ENCODE data around the gene SPC24. TPM values are rescaled to one million over a fixed set of nuclear protein-coding genes. Genes with fewer than 3 reads are reported as not detected.
"Not testable (repeated sequence)": the region's sequence is repeated elsewhere in the genome, so short reads cannot be mapped to it uniquely, and the experiment has no call there.

The SPC24 gene
- total and polyA plus RNA-seq, 2 donors, result 1.8 to 21.1 TPM

GRCh38 chr19:11196406-11197287, 41.1 kb upstream of the SPC24 start:
- 5% methylated on average over 47 of the region's 47 CpGs for WGBS
- H3K27ac ChIP-seq (ENCODE audit: low read depth), result peak overlapping the region; percentile 88
- H3K4me3 ChIP-seq (ENCODE audit: low read depth, low read length), result peak overlapping the region; percentile 76
- peaks cover 1% of the 10 kb centered on the region for H3K4me1 ChIP-seq (ENCODE audit: insufficient read depth)
- DNase-seq (ENCODE audit: extremely low spot score), result no peak
- peaks cover 5% of the 10 kb centered on the region for H3K36me3 ChIP-seq (ENCODE audit: insufficient read depth)

DNA sequence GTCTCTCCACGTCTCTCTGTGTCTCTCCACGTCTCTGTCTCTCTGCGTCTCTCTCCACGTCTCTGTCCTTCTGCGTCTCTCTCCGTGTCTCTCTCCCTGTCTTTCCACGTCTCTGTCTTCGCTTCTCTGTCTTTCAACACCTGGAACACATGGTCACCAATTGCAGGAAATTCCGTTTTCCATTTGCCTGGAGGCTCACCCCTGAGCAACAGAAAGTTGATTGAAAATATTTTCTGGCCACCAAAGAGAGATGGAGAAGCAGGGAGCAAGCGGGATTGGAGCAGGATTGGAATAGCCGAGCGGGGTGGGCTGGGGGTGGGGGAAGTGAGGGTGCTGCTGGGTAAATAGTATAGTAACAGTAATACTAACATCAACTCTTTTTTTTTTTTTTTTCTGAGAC, 40.1 kb upstream of the SPC24 start:
- H3K4me3 ChIP-seq (ENCODE audit: low read depth, low read length), result peak overlapping the region; percentile 46
- no peak for DNase-seq (ENCODE audit: extremely low spot score)
- WGBS, result 28% methylated on average over 12 of the region's 12 CpGs
- H3K4me1 ChIP-seq (ENCODE audit: insufficient read depth), result peaks cover 1% of the 10 kb centered on the region
- H3K36me3 ChIP-seq (ENCODE audit: insufficient read depth), result peaks cover 7% of the 10 kb centered on the region
- peak overlapping the region; percentile 80 for H3K27ac ChIP-seq (ENCODE audit: low read depth)

GRCh38 chr19:11194656-11195558, 39.3 kb upstream of the SPC24 start:
- Histone ChIP-seq H3K27ac (ENCODE audit: low read depth) (peak overlapping the region; percentile 80), H3K36me3 (ENCODE audit: insufficient read depth) (peaks cover 7% of the 10 kb centered on the region), H3K4me1 (ENCODE audit: insufficient read depth) (peaks cover 2% of the 10 kb centered on the region), H3K4me3 (ENCODE audit: low read depth, low read length) (peak overlapping the region; percentile 46)
- WGBS, result 8% methylated on average over 20 of the region's 20 CpGs
- DNase-seq (ENCODE audit: extremely low spot score), result no peak

DNA sequence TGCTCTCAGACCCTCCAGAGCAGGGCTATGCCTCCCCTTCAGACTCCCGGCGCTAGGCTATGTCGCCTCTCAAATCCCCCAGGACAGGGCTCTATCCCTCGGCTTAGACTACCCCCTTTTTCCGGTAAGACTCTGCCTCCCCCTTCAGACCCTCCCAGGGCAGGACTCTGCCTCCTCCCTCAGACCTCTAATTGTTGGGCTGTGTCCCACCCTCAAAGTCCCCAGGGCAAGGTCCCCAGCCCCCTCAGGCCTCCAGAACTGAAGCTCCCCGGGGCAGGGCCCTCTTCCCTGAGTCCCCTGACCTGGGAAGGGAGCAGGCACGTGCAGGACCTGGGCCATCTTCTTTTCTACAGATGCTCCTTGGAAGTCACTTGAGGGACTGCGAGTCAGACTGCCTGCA, 38.6 kb upstream of the SPC24 start:
- no peak for DNase-seq (ENCODE audit: extremely low spot score)
- Histone ChIP-seq H3K36me3 (ENCODE audit: insufficient read depth) (peaks cover 7% of the 10 kb centered on the region), H3K4me3 (ENCODE audit: low read depth, low read length) (peak overlapping the region; percentile 46), H3K4me1 (ENCODE audit: insufficient read depth) (peaks cover 3% of the 10 kb centered on the region), H3K27ac (ENCODE audit: low read depth) (peak overlapping the region; percentile 46)
- WGBS, result 28% methylated on average over 8 of the region's 8 CpGs

GRCh38 chr19:11192957-11193939, 37.7 kb upstream of the SPC24 start:
- no peak for DNase-seq (ENCODE audit: extremely low spot score)
- peaks cover 3% of the 10 kb centered on the region for H3K4me1 ChIP-seq (ENCODE audit: insufficient read depth)
- H3K4me3 ChIP-seq (ENCODE audit: low read depth, low read length), result no peak overlapping the region
- WGBS, result 81% methylated on average over 68 of the region's 68 CpGs
- H3K36me3 ChIP-seq (ENCODE audit: insufficient read depth), result peaks cover 7% of the 10 kb centered on the region
- H3K27ac ChIP-seq (ENCODE audit: low read depth), result peak overlapping the region; percentile 53

- Histone ChIP-seq H3K27ac (ENCODE audit: low read depth) (no peak overlapping the region), H3K4me1 (ENCODE audit: insufficient read depth) (peaks cover 3% of the 10 kb centered on the region), H3K4me3 (ENCODE audit: low read depth, low read length) (no peak overlapping the region), H3K36me3 (ENCODE audit: insufficient read depth) (peaks cover 7% of the 10 kb centered on the region)
- DNase-seq (ENCODE audit: extremely low spot score), result no peak
- WGBS, result 69% methylated on average over 5 of the region's 5 CpGs
These were observed 36.4 kb upstream of the SPC24 start for GRCh38 chr19:11191934-11192333.

- Histone ChIP-seq H3K27ac (ENCODE audit: low read depth) (peak overlapping the region; percentile 58), H3K36me3 (ENCODE audit: insufficient read depth) (peaks cover 7% of the 10 kb centered on the region), H3K4me3 (ENCODE audit: low read depth, low read length) (no peak overlapping the region), H3K4me1 (ENCODE audit: insufficient read depth) (peaks cover 3% of the 10 kb centered on the region)
- WGBS, result 21% methylated on average over 8 of the region's 8 CpGs
- DNase-seq (ENCODE audit: extremely low spot score), result no peak
These were observed 35.7 kb upstream of the SPC24 start for GRCh38 chr19:11191273-11191755.

- DNase-seq (ENCODE audit: extremely low spot score), result no peak
- H3K36me3 ChIP-seq (ENCODE audit: insufficient read depth), result peaks cover 10% of the 10 kb centered on the region
- 69% methylated on average over 8 of the region's 8 CpGs for WGBS
- peaks cover 3% of the 10 kb centered on the region for H3K4me1 ChIP-seq (ENCODE audit: insufficient read depth)
- H3K4me3 ChIP-seq (ENCODE audit: low read depth, low read length), result no peak overlapping the region
- H3K27ac ChIP-seq (ENCODE audit: low read depth), result no peak overlapping the region
These were observed 34.9 kb upstream of the SPC24 start for GRCh38 chr19:11190501-11190900.

DNA sequence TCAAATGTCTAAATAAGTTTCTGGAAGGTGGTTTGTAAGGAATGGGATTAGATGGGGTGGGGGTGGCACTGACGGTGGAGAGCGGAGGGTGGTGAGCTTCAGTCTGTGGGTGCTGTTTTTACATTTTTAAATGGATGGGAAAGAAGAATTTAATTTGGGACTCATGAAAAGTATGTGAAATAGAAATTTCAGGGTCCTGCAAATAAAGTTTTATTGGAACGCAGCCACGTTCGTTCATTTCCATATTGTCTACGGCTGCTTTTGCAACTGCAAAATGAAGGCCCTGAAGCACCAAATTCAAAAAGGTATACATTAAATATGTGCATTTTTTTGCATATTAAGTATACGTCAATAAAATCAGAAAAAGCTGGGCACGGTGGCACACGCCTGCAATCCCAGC, 31.9 kb upstream of the SPC24 start:
- DNase-seq (ENCODE audit: extremely low spot score), result no peak
- no peak overlapping the region for H3K27ac ChIP-seq (ENCODE audit: low read depth)
- peaks cover 2% of the 10 kb centered on the region for H3K4me1 ChIP-seq (ENCODE audit: insufficient read depth)
- peaks cover 5% of the 10 kb centered on the region for H3K36me3 ChIP-seq (ENCODE audit: insufficient read depth)
- 77% methylated on average over 9 of the region's 9 CpGs for WGBS
- no peak overlapping the region for H3K4me3 ChIP-seq (ENCODE audit: low read depth, low read length)

GRCh38 chr19:11182994-11183393, 27.4 kb upstream of the SPC24 start:
- 95% methylated on average over 1 of the region's 1 CpG for WGBS
- no peaks in the 10 kb centered on the region for H3K4me1 ChIP-seq (ENCODE audit: insufficient read depth)
- peaks cover 3% of the 10 kb centered on the region for H3K36me3 ChIP-seq (ENCODE audit: insufficient read depth)
- H3K4me3 ChIP-seq (ENCODE audit: low read depth, low read length), result no peak overlapping the region
- H3K27ac ChIP-seq (ENCODE audit: low read depth), result no peak overlapping the region
- DNase-seq (ENCODE audit: extremely low spot score), result no peak

GRCh38 chr19:11181488-11181887, 25.9 kb upstream of the SPC24 start:
- WGBS, result 86% methylated on average over 4 of the region's 4 CpGs
- H3K27ac ChIP-seq (ENCODE audit: low read depth), result no peak overlapping the region
- no peak for DNase-seq (ENCODE audit: extremely low spot score)
- H3K4me1 ChIP-seq (ENCODE audit: insufficient read depth), result no peaks in the 10 kb centered on the region
- peaks cover 6% of the 10 kb centered on the region for H3K36me3 ChIP-seq (ENCODE audit: insufficient read depth)
- no peak overlapping the region for H3K4me3 ChIP-seq (ENCODE audit: low read depth, low read length)

GRCh38 chr19:11180975-11181374, 25.4 kb upstream of the SPC24 start:
- 51% methylated on average over 8 of the region's 8 CpGs for WGBS
- not testable (repeated sequence) for H3K4me3 ChIP-seq (ENCODE audit: low read depth, low read length); H3K4me1 ChIP-seq (ENCODE audit: insufficient read depth); H3K36me3 ChIP-seq (ENCODE audit: insufficient read depth); H3K27ac ChIP-seq (ENCODE audit: low read depth); DNase-seq (ENCODE audit: extremely low spot score)

DNA sequence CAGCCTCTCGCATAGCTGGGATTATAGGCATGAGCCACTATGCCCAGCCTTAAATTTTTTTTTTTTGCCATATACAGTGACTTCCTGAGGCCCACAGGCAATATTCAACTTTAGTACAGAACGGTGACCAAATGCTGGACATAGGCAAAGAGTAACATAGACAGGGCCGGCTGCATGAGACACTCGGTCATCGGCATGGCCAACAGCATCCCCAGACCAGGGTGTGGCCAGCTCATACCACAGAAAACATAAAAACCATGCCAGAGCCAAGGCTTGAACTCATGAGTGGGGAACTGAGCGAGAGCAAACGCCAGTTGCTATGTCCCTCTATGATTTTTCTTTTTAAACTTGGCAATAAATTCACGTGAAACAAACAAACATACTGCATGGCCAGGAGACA, 24.8 kb upstream of the SPC24 start:
- H3K4me3 ChIP-seq (ENCODE audit: low read depth, low read length), result no peak overlapping the region
- DNase-seq (ENCODE audit: extremely low spot score), result no peak
- WGBS, result 21% methylated on average over 8 of the region's 8 CpGs
- H3K27ac ChIP-seq (ENCODE audit: low read depth), result no peak overlapping the region
- H3K36me3 ChIP-seq (ENCODE audit: insufficient read depth), result peaks cover 5% of the 10 kb centered on the region
- H3K4me1 ChIP-seq (ENCODE audit: insufficient read depth), result no peaks in the 10 kb centered on the region
